Measurements from ENCODE around the gene ELOVL3. TPM values are rescaled to one million over a fixed set of nuclear protein-coding genes. Genes with fewer than 3 reads are reported as not detected.

Gene ELOVL3
- total RNA-seq, 1 experiment from 2014 or later = 1.2 TPM

DNA sequence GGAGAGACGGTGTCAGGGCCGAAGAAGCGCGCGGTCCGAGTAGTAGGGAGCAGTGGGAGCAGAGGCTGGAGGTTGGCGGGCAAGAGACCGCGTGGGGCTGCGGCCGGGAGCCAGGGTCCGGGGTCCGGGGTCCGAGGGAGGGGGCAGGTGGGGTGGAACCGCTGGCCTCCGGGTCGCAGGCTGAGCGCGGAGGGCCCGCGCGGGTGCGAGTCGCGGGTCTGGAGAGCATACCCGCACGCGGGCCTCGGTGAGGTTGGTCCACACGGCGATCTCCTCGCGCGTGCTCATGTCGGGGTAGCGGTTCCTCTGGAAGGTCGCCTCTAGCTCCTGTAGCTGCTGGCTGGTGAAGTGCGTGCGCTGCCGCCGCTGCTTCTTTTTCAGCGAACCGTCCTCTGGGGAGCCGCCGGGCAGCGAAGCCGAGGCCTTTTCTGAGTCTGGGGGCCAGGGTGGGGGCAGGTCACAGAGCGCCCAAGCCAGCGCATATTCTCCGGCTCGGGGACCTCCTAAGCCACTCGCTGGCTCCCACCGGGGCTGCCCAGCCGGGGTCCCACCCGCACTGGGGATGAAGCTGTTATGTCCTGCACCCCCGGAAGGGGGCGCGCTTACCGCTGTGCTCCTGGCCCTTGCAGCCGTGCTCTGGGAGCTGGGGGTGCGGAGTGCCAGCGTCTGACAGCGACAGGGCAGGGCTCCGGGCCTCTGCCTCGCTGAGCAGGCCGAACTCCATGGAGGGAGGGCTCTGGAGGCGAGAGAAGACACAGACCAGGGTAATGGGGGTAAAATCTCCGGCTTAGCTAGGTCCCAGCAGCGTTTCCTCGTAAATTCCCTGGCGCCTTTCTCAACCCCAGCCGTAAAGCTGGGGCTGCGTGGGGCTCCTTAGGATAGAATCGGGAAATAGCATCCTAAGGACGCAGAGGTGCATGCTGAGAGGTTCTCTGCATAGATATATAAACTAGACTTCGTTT lies 5.5 kb downstream of the ELOVL3 start:
- TF ChIP-seq TCF7L2 (IDR thresholded peaks at IDR 0.05; ENCODE audit: low read depth, low read length) = no peak
- TF ChIP-seq, protein P1, sequence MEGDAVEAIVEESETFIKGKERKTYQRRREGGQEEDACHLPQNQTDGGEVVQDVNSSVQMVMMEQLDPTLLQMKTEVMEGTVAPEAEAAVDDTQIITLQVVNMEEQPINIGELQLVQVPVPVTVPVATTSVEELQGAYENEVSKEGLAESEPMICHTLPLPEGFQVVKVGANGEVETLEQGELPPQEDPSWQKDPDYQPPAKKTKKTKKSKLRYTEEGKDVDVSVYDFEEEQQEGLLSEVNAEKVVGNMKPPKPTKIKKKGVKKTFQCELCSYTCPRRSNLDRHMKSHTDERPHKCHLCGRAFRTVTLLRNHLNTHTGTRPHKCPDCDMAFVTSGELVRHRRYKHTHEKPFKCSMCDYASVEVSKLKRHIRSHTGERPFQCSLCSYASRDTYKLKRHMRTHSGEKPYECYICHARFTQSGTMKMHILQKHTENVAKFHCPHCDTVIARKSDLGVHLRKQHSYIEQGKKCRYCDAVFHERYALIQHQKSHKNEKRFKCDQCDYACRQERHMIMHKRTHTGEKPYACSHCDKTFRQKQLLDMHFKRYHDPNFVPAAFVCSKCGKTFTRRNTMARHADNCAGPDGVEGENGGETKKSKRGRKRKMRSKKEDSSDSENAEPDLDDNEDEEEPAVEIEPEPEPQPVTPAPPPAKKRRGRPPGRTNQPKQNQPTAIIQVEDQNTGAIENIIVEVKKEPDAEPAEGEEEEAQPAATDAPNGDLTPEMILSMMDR (IDR thresholded peaks at IDR 0.05) = peak; percentile 99
- no peak for TF ChIP-seq POLR2AphosphoS5 (IDR thresholded peaks at IDR 0.05; ENCODE audit: low read depth, low read length)
- TF ChIP-seq, protein P2, sequence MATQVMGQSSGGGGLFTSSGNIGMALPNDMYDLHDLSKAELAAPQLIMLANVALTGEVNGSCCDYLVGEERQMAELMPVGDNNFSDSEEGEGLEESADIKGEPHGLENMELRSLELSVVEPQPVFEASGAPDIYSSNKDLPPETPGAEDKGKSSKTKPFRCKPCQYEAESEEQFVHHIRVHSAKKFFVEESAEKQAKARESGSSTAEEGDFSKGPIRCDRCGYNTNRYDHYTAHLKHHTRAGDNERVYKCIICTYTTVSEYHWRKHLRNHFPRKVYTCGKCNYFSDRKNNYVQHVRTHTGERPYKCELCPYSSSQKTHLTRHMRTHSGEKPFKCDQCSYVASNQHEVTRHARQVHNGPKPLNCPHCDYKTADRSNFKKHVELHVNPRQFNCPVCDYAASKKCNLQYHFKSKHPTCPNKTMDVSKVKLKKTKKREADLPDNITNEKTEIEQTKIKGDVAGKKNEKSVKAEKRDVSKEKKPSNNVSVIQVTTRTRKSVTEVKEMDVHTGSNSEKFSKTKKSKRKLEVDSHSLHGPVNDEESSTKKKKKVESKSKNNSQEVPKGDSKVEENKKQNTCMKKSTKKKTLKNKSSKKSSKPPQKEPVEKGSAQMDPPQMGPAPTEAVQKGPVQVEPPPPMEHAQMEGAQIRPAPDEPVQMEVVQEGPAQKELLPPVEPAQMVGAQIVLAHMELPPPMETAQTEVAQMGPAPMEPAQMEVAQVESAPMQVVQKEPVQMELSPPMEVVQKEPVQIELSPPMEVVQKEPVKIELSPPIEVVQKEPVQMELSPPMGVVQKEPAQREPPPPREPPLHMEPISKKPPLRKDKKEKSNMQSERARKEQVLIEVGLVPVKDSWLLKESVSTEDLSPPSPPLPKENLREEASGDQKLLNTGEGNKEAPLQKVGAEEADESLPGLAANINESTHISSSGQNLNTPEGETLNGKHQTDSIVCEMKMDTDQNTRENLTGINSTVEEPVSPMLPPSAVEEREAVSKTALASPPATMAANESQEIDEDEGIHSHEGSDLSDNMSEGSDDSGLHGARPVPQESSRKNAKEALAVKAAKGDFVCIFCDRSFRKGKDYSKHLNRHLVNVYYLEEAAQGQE (IDR thresholded peaks at IDR 0.05; ENCODE audit: insufficient read depth in 1 of 2, low read depth in 2 of 2, low read length in 1 of 2) = peak in 1 of 2 experiments; percentile 35; a peak in 1 of 4 replicates
- TF ChIP-seq SIN3A (IDR thresholded peaks at IDR 0.05; ENCODE audit: borderline replicate concordance, insufficient read depth, low read depth, low read length) = no peak
- ChIA-PET POLR2A (interaction anchor here (0.5 kb wide), 1 partner anchor 174 kb away, joined by 3 read pairs; no protein-coding TSS in a partner anchor), CTCF (interaction anchor here (0.5 to 4.6 kb wide), 20 partner anchors 10 to 352 kb away, joined by 3 to 86 read pairs (median 6); partner anchors contain the start of genes GBF1 and PITX3)
- H3K9me3 ChIP-seq (ENCODE audit: control insufficient read depth, insufficient read depth, low read depth, low read length) = no peaks in the 10 kb centered on the region
- DNase-seq (ENCODE audit: low read depth, low spot score) = peak; percentile 33
- H3K27me3 ChIP-seq (ENCODE audit: control insufficient read depth, insufficient read depth, low read length) = peaks cover 5% of the 10 kb centered on the region
- no peaks in the 10 kb centered on the region for H3K4me1 ChIP-seq (ENCODE audit: control insufficient read depth, insufficient read depth, low read length)
- intact Hi-C loops (cut with micrococcal nuclease; ENCODE audit: unreplicated experiment) = loop anchor here (5.0 kb wide), 1 partner anchor 161 kb away; no protein-coding TSS in a partner anchor
- H3K27ac ChIP-seq (ENCODE audit: low read length) = no peak overlapping the region
- no peaks in the 10 kb centered on the region; the same call in 1 of the 2 replicates for H3K36me3 ChIP-seq (ENCODE audit: control insufficient read depth, insufficient read depth, low read length)
- peak; percentile 78 for ATAC-seq
- peak overlapping the region; percentile 44 to 49 for H3K4me3 ChIP-seq (ENCODE audit: low read depth in 2 of 2, low read length in 2 of 2)
- in situ Hi-C loops (cut with HindIII; ENCODE audit: low pct_unique_long_range_greater_than_20kb, low sequenced_read_pairs) = no loop called here
- no TSS peak for BruUV-seq (replicated peaks)

DNA sequence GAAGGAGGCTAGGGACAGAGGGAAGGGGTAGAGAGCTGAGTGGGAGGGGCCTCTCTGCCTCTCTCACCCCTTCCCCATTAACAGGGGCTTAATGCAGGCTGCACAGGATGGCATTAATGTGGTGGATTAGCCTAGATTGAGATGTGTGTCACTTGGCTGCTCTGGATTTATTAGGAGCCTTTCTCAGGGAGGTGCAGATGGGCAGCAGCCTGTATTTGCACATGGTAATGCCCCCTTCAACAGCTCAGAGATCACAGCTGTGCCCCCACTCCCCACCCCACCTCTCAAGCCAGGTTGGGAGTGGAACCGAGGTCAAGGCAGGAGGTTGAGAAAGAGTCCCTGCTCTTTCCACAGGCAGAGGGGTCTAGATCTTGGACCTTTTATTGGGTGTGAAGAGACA lies 7.9 kb downstream of the ELOVL3 start:
- TF ChIP-seq, protein P2 (IDR thresholded peaks at IDR 0.05; ENCODE audit: insufficient read depth in 1 of 2, low read depth in 2 of 2, low read length in 1 of 2) = no peak
- TF ChIP-seq POLR2AphosphoS5 (IDR thresholded peaks at IDR 0.05; ENCODE audit: low read depth, low read length) (no peak), SIN3A (IDR thresholded peaks at IDR 0.05; ENCODE audit: borderline replicate concordance, insufficient read depth, low read depth, low read length) (no peak), TCF7L2 (IDR thresholded peaks at IDR 0.05; ENCODE audit: low read depth, low read length) (no peak)
- TF ChIP-seq, protein P1 (IDR thresholded peaks at IDR 0.05) = no peak
- no peak for DNase-seq (ENCODE audit: low read depth, low spot score)
- ChIA-PET CTCF (no interaction called here), POLR2A (no interaction called here)
- no peak for ATAC-seq
- intact Hi-C loops (cut with micrococcal nuclease; ENCODE audit: unreplicated experiment) (loop anchor here (5.0 kb wide), 1 partner anchor 158 kb away; no protein-coding TSS in a partner anchor), in situ Hi-C loops (cut with HindIII; ENCODE audit: low pct_unique_long_range_greater_than_20kb, low sequenced_read_pairs) (no loop called here)
- Histone ChIP-seq H3K4me1 (ENCODE audit: control insufficient read depth, insufficient read depth, low read length) (no peaks in the 10 kb centered on the region), H3K4me3 (ENCODE audit: low read depth in 2 of 2, low read length in 2 of 2) (no peak overlapping the region), H3K9me3 (ENCODE audit: control insufficient read depth, insufficient read depth, low read depth, low read length) (no peaks in the 10 kb centered on the region), H3K27me3 (ENCODE audit: control insufficient read depth, insufficient read depth, low read length) (0 out of 2 replicates have a peak, but pooled peaks cover 2% of the 10 kb centered on the region), H3K27ac (ENCODE audit: low read length) (no peak overlapping the region), H3K36me3 (ENCODE audit: control insufficient read depth, insufficient read depth, low read length) (no peaks in the 10 kb centered on the region; the same call in 1 of the 2 replicates)
- BruUV-seq (replicated peaks) = no TSS peak

All from Panc1 (cell line).